Progenitor cell of endocrine pancreas (in vitro differentiated cells): ENCODE results near the gene TMBIM6. TPM values are rescaled to one million over a fixed set of nuclear protein-coding genes. Genes with fewer than 3 reads are reported as not detected.
"Not testable (repeated sequence)": the region's sequence is repeated elsewhere in the genome, so short reads cannot be mapped to it uniquely, and the experiment has no call there.

Experiments
- DNase-seq: peaks from one replicate; pipeline ENCODE4 v3.0.0; 2021; ENCODE audit warnings: low spot score; ENCODE audit not compliant: unreplicated experiment
- H3K27ac Mint-ChIP-seq: 2 replicates; pipeline ENCODE4 v1.8.0; 2021; ENCODE audit warnings: mild to moderate bottlenecking, moderate library complexity, mixed read lengths
- H3K27me3 Mint-ChIP-seq: 2 replicates; pipeline ENCODE4 v1.8.0; 2021; ENCODE audit warnings: mixed read lengths
- H3K36me3 Mint-ChIP-seq: 2 replicates; pipeline ENCODE4 v1.8.0; 2022; ENCODE audit warnings: mixed read lengths; ENCODE audit not compliant: insufficient read depth
- H3K4me1 Mint-ChIP-seq: 2 replicates; pipeline ENCODE4 v1.8.0; 2021; ENCODE audit warnings: low read depth, mixed read lengths
- H3K4me3 Mint-ChIP-seq: 2 replicates; pipeline ENCODE4 v1.8.0; 2021; ENCODE audit warnings: low read depth, mild to moderate bottlenecking, moderate library complexity, mixed read lengths
- H3K9me3 Mint-ChIP-seq: 2 replicates; pipeline ENCODE4 v1.8.0; 2021; ENCODE audit warnings: low read depth, mixed read lengths
- total RNA-seq: library from RNA; stranded (reverse); gene quantifications from 2 replicates; pipeline ENCODE4 v1.2.1, GENCODE V29; 2021
- TF ChIP-seq, protein P1 (sequence below): fragments of 200-600 bp; sonication (generic); IDR thresholded peaks from one replicate; pipeline ENCODE4 v1.5.0; 2021; ENCODE audit warnings: antibody characterized with exemption, mild to moderate bottlenecking; ENCODE audit not compliant: unreplicated experiment

Gene TMBIM6
- total RNA-seq, 1 donor from 2014 or later, result 449 TPM

DNA sequence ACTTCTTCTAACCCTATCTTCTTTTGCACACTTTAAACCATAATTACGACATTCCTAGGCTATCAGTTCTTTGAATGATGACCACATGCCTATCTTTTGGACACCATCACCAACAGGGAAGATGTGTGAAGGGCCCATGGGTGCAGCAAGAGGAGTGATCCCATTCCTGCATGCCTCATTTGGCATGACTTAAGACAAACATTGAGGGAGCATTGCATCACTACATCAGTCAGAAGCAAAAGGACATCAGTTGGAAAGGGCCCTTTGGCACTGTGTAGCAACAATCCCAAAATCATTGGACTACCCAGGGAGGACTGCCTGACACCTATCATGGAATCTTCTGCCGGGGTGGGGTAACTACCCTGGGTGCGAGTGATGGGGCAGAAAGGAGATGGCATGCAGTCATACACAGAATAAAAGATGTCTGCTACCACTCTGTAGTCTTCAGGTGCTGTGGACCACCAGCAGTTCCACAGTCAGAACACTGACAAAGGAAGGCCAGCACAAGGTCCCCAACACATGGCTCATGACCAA lies 10.7 kb upstream of the TMBIM6 start:
- Mint-ChIP-seq H3K9me3 (peaks cover 10% of the 10 kb centered on the region), H3K4me3 (no peak overlapping the region), H3K27me3 (peaks cover 21% of the 10 kb centered on the region), H3K36me3 (peaks cover 4% of the 10 kb centered on the region), H3K4me1 (no peaks in the 10 kb centered on the region), H3K27ac (no peak overlapping the region)
- TF ChIP-seq, protein P1, sequence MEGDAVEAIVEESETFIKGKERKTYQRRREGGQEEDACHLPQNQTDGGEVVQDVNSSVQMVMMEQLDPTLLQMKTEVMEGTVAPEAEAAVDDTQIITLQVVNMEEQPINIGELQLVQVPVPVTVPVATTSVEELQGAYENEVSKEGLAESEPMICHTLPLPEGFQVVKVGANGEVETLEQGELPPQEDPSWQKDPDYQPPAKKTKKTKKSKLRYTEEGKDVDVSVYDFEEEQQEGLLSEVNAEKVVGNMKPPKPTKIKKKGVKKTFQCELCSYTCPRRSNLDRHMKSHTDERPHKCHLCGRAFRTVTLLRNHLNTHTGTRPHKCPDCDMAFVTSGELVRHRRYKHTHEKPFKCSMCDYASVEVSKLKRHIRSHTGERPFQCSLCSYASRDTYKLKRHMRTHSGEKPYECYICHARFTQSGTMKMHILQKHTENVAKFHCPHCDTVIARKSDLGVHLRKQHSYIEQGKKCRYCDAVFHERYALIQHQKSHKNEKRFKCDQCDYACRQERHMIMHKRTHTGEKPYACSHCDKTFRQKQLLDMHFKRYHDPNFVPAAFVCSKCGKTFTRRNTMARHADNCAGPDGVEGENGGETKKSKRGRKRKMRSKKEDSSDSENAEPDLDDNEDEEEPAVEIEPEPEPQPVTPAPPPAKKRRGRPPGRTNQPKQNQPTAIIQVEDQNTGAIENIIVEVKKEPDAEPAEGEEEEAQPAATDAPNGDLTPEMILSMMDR, result no peak
- DNase-seq, result no peak

DNA sequence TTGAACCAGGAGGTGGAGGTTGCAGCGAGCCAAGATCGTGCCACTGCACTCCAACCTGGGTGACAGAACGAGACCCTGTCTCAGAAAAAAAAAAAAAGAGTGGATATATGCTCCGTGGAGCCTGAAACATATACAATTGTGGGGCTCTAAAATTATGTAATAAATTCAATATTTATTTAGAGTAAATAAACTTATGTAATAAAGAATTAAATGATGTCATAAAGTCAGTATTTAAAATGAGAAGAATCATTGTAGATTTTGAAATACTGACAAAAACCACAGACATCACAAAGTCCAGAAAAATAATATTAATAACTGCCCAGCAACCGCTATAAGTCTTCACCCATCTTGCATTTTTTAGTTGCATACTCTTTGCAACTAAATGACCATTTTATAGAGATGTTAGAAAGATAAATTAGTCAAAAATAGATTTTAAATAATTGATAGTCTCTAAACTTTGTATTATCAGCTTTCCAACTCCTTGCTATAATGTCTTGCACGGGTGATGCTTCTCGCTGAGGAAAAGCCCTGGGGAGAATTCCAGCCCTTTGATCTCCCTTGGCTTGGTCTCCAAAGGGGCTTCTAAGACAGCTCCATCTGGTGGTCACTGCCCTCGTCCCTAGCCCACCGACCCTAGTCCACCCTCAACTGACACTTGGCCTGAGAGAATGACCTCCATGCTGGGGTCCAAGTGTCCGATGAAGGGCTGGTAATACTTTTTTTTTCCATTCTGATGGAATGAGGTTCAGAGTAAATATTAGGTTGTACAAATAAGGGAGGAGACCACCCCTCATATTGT lies 7.9 kb upstream of the TMBIM6 start:
- peaks cover 4% of the 10 kb centered on the region for H3K36me3 Mint-ChIP-seq
- TF ChIP-seq, protein P1, result no peak
- peaks cover 10% of the 10 kb centered on the region for H3K9me3 Mint-ChIP-seq
- H3K27me3 Mint-ChIP-seq, result peaks cover 17% of the 10 kb centered on the region
- H3K27ac Mint-ChIP-seq, result no peak overlapping the region
- no peak for DNase-seq
- no peaks in the 10 kb centered on the region for H3K4me1 Mint-ChIP-seq
- H3K4me3 Mint-ChIP-seq, result no peak overlapping the region

DNA sequence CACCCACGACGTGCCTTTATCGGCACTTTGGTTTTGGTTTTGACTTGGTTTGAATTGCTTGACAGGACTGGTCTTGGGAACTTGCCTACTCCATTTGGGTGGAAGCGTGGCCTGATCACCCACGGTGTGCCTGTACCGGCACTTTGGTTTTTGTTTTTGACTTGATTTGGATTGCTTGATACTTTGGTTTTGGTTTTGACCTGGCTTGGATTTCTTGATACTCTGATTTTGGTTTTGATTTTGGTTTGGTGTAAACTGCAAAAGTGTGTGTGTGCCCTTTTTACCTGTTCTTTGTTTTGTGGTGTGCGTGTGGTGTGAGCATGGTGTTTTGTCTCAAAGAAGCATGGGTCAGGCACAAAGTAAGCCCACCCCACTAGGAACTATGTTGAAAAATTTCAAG lies 6.5 kb upstream of the TMBIM6 start:
- H3K4me3 Mint-ChIP-seq, DNase-seq, H3K9me3 Mint-ChIP-seq, H3K27ac Mint-ChIP-seq, H3K4me1 Mint-ChIP-seq, H3K36me3 Mint-ChIP-seq: not testable (repeated sequence)
- H3K27me3 Mint-ChIP-seq, result peaks cover 17% of the 10 kb centered on the region

DNA sequence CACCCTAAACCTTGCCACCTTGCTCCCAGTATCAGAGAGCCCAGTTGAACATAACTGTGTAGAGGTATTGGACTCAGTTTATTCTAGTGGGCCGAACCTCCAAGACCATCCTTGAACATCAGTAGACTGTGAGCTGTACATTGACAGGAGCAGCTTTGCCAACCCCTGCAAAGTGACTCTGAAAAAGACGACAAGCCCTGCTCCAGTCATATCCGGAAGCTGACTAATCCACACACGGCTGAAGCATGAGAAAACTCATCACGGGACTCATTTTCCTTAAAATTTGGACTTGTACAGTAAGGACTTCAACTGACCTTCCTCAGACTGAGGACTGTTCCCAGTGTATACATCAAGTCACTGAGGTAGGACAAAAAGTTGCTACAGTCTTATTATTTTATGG lies 2.6 kb upstream of the TMBIM6 start:
- not testable (repeated sequence) for H3K9me3 Mint-ChIP-seq, DNase-seq, H3K4me3 Mint-ChIP-seq, H3K27ac Mint-ChIP-seq, H3K36me3 Mint-ChIP-seq, H3K27me3 Mint-ChIP-seq
- peaks cover 26% of the 10 kb centered on the region for H3K4me1 Mint-ChIP-seq

DNA sequence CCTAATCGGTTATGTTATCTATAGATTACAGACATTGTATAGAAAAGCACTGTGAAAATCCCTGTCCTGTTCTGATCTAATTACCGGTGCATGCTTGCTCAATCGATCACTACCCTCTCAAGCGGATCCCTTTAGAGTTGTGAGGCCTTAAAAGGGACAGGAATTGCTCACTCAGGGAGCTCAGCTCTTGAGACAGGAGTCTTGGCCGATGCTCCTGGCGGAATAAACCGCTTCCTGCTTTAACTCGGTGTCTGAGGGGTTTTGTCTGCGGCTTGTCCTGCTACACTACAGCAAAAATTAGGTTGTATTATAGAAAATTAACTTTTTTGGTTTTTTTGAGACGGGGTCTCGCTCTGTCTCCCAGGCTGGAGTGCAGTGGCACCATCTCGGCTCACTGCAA lies 1.1 kb upstream of the TMBIM6 start:
- DNase-seq, result not testable (repeated sequence)
- peaks cover 39% of the 10 kb centered on the region for H3K4me1 Mint-ChIP-seq

DNA sequence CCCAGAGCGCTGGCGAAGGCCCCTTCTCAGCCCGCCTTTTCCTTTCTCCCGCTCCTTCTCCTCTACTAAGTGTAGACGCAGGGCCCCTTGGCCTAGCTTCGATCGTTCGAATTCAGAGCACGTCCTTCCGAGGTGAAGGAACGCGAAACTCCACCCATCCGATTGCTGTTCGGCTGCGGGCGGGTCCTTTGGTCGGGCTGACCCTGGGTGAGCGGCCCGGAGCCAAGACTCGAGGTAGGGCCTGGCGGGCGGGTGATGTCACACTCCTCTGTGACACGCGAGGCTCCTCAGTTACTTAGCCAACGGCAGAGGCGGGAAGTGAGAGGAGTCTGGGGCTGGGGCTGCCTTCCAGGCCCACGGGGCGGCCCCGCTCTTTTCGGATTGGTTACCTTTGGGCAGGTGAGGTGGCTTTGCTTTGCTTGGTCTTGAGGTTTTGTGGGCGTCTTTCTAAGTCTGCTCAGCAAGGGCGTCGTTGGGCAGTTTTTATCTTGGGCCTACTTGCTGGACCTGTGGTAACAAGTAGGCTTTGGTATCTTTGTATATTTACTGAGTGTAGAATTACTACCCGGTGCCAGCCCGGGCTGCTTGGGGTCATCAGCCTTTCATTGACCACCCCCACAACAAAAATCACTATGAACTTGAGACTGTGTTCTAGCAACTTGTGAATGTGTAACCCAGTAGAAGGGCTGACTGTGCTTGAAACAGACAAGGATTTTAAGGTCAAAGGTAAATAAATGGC lies 694 bp downstream of the TMBIM6 start:
- DNase-seq, result peak; percentile 68
- H3K27ac Mint-ChIP-seq, result peak overlapping the region; percentile 99
- no peaks in the 10 kb centered on the region for H3K9me3 Mint-ChIP-seq
- H3K36me3 Mint-ChIP-seq, result peaks cover 3% of the 10 kb centered on the region
- TF ChIP-seq, protein P1, result no peak
- H3K4me1 Mint-ChIP-seq, result peaks cover 41% of the 10 kb centered on the region
- peaks cover 3% of the 10 kb centered on the region for H3K27me3 Mint-ChIP-seq
- H3K4me3 Mint-ChIP-seq, result peak overlapping the region; percentile 99

More for the DNA sequence above, 1.1 kb upstream of the TMBIM6 start:
- H3K36me3 Mint-ChIP-seq, H3K27ac Mint-ChIP-seq, H3K4me3 Mint-ChIP-seq, H3K27me3 Mint-ChIP-seq, H3K9me3 Mint-ChIP-seq: not testable (repeated sequence)
